Measurements from ENCODE around the gene ADAMTSL3.

Gene ADAMTSL3

GRCh38 chr15:83991163-83991562 lies 337.2 kb downstream of the ADAMTSL3 start:
- Histone ChIP-seq H3K4me3 (ENCODE audit: low read length in 2 of 2) (no peak overlapping the region), H3K9ac (ENCODE audit: low read length in 2 of 2) (no peak overlapping the region), H3K27me3 (ENCODE audit: control insufficient read depth in 1 of 2, insufficient read depth in 2 of 2, low read length in 2 of 2) (no peaks in the 10 kb centered on the region), H3K9me3 (ENCODE audit: control insufficient read depth in 2 of 2, low read length in 2 of 2) (no peaks in the 10 kb centered on the region), H3K4me1 (ENCODE audit: control insufficient read depth, insufficient read depth, low read length) (peaks cover 10% of the 10 kb centered on the region), H3K27ac (ENCODE audit: low read length) (no peak overlapping the region), H3K36me3 (ENCODE audit: control insufficient read depth in 2 of 2, insufficient read depth in 2 of 2, low read length in 2 of 2) (peaks cover 0 to 11% of the 10 kb centered on the region in 2 donors)

- Histone ChIP-seq H3K36me3 (ENCODE audit: control insufficient read depth in 2 of 2, insufficient read depth in 2 of 2, low read length in 2 of 2) (peaks cover 0 to 11% of the 10 kb centered on the region in 2 donors), H3K27ac (ENCODE audit: low read length) (no peak overlapping the region), H3K9me3 (ENCODE audit: control insufficient read depth in 2 of 2, low read length in 2 of 2) (no peaks in the 10 kb centered on the region), H3K4me3 (ENCODE audit: low read length in 2 of 2) (no peak overlapping the region), H3K9ac (ENCODE audit: low read length in 2 of 2) (no peak overlapping the region), H3K4me1 (ENCODE audit: control insufficient read depth, insufficient read depth, low read length) (peaks cover 10% of the 10 kb centered on the region), H3K27me3 (ENCODE audit: control insufficient read depth in 1 of 2, insufficient read depth in 2 of 2, low read length in 2 of 2) (no peaks in the 10 kb centered on the region)
Observed at GRCh38 chr15:83992324-83993031, 338.6 kb downstream of the ADAMTSL3 start.

DNA sequence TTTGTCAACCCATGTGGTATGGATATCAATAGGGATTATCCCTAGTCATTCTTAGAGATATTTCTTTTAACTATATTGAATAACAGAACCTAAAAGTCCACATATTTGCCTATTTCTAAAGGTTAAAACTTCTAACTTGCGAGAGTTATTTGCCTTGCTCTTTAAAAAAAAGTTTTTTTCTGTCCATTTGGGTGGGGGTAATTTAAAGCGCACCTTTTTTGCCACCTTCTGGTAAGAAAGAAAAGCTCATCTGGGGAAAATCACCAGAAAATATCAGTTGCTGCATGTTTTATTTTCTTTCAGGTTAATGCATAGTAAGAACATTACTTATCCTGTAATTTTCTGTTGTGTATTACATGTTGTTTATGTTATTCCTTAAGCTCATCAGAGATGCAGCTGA lies 339.7 kb downstream of the ADAMTSL3 start:
- no peak overlapping the region for H3K4me3 ChIP-seq (ENCODE audit: low read length in 2 of 2)
- no peaks in the 10 kb centered on the region for H3K27me3 ChIP-seq (ENCODE audit: control insufficient read depth in 1 of 2, insufficient read depth in 2 of 2, low read length in 2 of 2)
- H3K36me3 ChIP-seq (ENCODE audit: control insufficient read depth in 2 of 2, insufficient read depth in 2 of 2, low read length in 2 of 2) = peaks cover 0 to 11% of the 10 kb centered on the region in 2 donors
- H3K9me3 ChIP-seq (ENCODE audit: control insufficient read depth in 2 of 2, low read length in 2 of 2) = no peaks in the 10 kb centered on the region
- peaks cover 10% of the 10 kb centered on the region for H3K4me1 ChIP-seq (ENCODE audit: control insufficient read depth, insufficient read depth, low read length)
- H3K9ac ChIP-seq (ENCODE audit: low read length in 2 of 2) = no peak overlapping the region
- no peak overlapping the region for H3K27ac ChIP-seq (ENCODE audit: low read length)

- H3K9ac ChIP-seq (ENCODE audit: low read length in 2 of 2) = no peak overlapping the region
- no peaks in the 10 kb centered on the region for H3K9me3 ChIP-seq (ENCODE audit: control insufficient read depth in 2 of 2, low read length in 2 of 2)
- peaks cover under 1 to 5% of the 10 kb centered on the region in 2 donors for H3K36me3 ChIP-seq (ENCODE audit: control insufficient read depth in 2 of 2, insufficient read depth in 2 of 2, low read length in 2 of 2)
- H3K4me1 ChIP-seq (ENCODE audit: control insufficient read depth, insufficient read depth, low read length) = no peaks in the 10 kb centered on the region
- no peak overlapping the region for H3K4me3 ChIP-seq (ENCODE audit: low read length in 2 of 2)
- H3K27ac ChIP-seq (ENCODE audit: low read length) = no peak overlapping the region
- no peaks in the 10 kb centered on the region for H3K27me3 ChIP-seq (ENCODE audit: control insufficient read depth in 1 of 2, insufficient read depth in 2 of 2, low read length in 2 of 2)
Observed at GRCh38 chr15:83998486-83998885, 344.6 kb downstream of the ADAMTSL3 start.

DNA sequence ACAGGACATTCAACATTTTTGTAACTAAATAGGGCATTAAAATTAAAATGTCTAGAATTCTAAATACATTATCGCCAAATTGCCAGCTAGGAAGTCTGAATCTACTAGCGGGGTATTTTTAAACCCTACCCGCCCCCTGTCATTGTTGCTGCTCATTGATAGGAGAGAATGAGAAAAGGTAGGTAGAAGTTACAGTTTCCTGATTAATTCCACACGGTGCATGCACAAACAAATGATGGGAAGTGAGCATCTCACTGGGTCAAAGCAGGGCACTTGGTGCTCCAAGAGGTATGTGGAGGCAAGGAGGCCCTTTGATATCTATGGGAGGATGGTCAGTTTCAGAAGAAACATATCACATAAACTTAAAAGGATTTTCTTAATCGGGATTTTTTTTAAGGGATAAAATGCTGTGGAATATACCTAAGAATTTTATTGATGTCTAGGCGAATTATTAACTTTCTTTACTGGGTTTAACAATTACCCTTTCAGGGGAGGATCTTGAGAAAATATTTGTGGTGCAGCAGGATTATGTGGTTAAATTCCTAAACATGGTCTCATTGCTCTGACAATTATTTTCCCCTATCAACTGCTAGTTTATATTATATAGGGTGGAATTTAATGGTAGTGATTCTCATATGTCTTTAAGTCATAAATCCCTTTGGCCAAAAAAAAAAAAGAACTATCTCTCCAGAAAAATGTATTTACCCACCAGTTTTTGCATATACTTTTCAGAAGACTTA lies 345.6 kb downstream of the ADAMTSL3 start:
- H3K9ac ChIP-seq (ENCODE audit: low read length in 2 of 2) = no peak overlapping the region
- H3K27ac ChIP-seq (ENCODE audit: low read length) = no peak overlapping the region
- no peaks in the 10 kb centered on the region for H3K9me3 ChIP-seq (ENCODE audit: control insufficient read depth in 2 of 2, low read length in 2 of 2)
- no peak overlapping the region for H3K4me3 ChIP-seq (ENCODE audit: low read length in 2 of 2)
- H3K4me1 ChIP-seq (ENCODE audit: control insufficient read depth, insufficient read depth, low read length) = no peaks in the 10 kb centered on the region
- no peaks in the 10 kb centered on the region for H3K27me3 ChIP-seq (ENCODE audit: control insufficient read depth in 1 of 2, insufficient read depth in 2 of 2, low read length in 2 of 2)
- H3K36me3 ChIP-seq (ENCODE audit: control insufficient read depth in 2 of 2, insufficient read depth in 2 of 2, low read length in 2 of 2) = peaks cover 2 to 5% of the 10 kb centered on the region in 2 donors

- Histone ChIP-seq H3K9me3 (ENCODE audit: control insufficient read depth in 2 of 2, low read length in 2 of 2) (no peaks in the 10 kb centered on the region), H3K27ac (ENCODE audit: low read length) (no peak overlapping the region), H3K9ac (ENCODE audit: low read length in 2 of 2) (no peak overlapping the region), H3K36me3 (ENCODE audit: control insufficient read depth in 2 of 2, insufficient read depth in 2 of 2, low read length in 2 of 2) (peaks cover 2% of the 10 kb centered on the region in 2 donors), H3K4me3 (ENCODE audit: low read length in 2 of 2) (no peak overlapping the region), H3K27me3 (ENCODE audit: control insufficient read depth in 1 of 2, insufficient read depth in 2 of 2, low read length in 2 of 2) (no peaks in the 10 kb centered on the region), H3K4me1 (ENCODE audit: control insufficient read depth, insufficient read depth, low read length) (no peaks in the 10 kb centered on the region)
Observed at GRCh38 chr15:84001037-84001436, 347.1 kb downstream of the ADAMTSL3 start.

GRCh38 chr15:84001655-84002054 lies 347.7 kb downstream of the ADAMTSL3 start:
- no peak overlapping the region for H3K27ac ChIP-seq (ENCODE audit: low read length)
- H3K4me1 ChIP-seq (ENCODE audit: control insufficient read depth, insufficient read depth, low read length) = no peaks in the 10 kb centered on the region
- H3K4me3 ChIP-seq (ENCODE audit: low read length in 2 of 2) = no peak overlapping the region
- no peak overlapping the region for H3K9ac ChIP-seq (ENCODE audit: low read length in 2 of 2)
- H3K27me3 ChIP-seq (ENCODE audit: control insufficient read depth in 1 of 2, insufficient read depth in 2 of 2, low read length in 2 of 2) = no peaks in the 10 kb centered on the region
- peaks cover 2% of the 10 kb centered on the region in 2 donors for H3K36me3 ChIP-seq (ENCODE audit: control insufficient read depth in 2 of 2, insufficient read depth in 2 of 2, low read length in 2 of 2)
- no peaks in the 10 kb centered on the region for H3K9me3 ChIP-seq (ENCODE audit: control insufficient read depth in 2 of 2, low read length in 2 of 2)

DNA sequence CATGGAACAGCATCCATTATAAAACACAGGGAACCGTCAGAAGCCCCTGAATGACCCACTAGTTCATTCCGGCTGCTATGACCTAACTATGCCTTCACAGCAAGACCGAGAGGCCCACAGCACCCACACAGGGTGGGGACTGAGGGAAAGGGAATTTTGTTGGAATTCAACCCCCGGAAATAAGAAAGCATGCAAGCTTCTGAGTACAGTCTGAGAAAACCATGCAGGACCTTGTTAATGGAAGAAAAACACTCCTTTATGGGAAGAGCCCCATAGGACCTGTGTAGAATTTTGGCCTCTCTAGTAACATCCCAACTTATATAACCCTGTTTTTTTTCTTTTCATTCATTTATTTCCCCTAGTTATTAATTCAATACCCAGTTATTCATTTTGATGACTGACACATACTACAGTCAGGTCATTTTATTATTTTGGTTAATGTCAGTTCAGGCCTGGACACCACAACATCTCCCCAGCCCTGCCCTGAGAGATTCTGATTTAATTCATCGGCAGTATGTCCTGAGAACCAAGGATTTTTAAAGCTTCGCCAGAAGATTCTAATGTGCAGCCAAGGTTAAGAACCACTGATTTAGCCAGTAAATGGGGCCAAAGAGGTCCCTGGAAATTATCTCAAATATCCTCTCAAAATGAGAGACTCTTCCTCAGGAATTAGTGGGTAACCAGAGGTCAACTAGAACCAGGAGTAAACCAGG lies 350.0 kb downstream of the ADAMTSL3 start:
- Histone ChIP-seq H3K27me3 (ENCODE audit: control insufficient read depth in 1 of 2, insufficient read depth in 2 of 2, low read length in 2 of 2) (no peaks in the 10 kb centered on the region), H3K36me3 (ENCODE audit: control insufficient read depth in 2 of 2, insufficient read depth in 2 of 2, low read length in 2 of 2) (peaks cover 2% of the 10 kb centered on the region in 2 donors), H3K9ac (ENCODE audit: low read length in 2 of 2) (no peak overlapping the region), H3K4me3 (ENCODE audit: low read length in 2 of 2) (no peak overlapping the region), H3K4me1 (ENCODE audit: control insufficient read depth, insufficient read depth, low read length) (no peaks in the 10 kb centered on the region), H3K27ac (ENCODE audit: low read length) (no peak overlapping the region), H3K9me3 (ENCODE audit: control insufficient read depth in 2 of 2, low read length in 2 of 2) (no peaks in the 10 kb centered on the region)

- Histone ChIP-seq H3K9me3 (ENCODE audit: control insufficient read depth in 2 of 2, low read length in 2 of 2) (no peaks in the 10 kb centered on the region), H3K4me3 (ENCODE audit: low read length in 2 of 2) (no peak overlapping the region), H3K27ac (ENCODE audit: low read length) (no peak overlapping the region), H3K27me3 (ENCODE audit: control insufficient read depth in 1 of 2, insufficient read depth in 2 of 2, low read length in 2 of 2) (no peaks in the 10 kb centered on the region), H3K36me3 (ENCODE audit: control insufficient read depth in 2 of 2, insufficient read depth in 2 of 2, low read length in 2 of 2) (peaks cover 2% of the 10 kb centered on the region in 2 donors), H3K4me1 (ENCODE audit: control insufficient read depth, insufficient read depth, low read length) (no peaks in the 10 kb centered on the region), H3K9ac (ENCODE audit: low read length in 2 of 2) (no peak overlapping the region)
Observed at GRCh38 chr15:84006421-84006820, 352.5 kb downstream of the ADAMTSL3 start.

- peaks cover 0 to 3% of the 10 kb centered on the region in 2 donors for H3K9me3 ChIP-seq (ENCODE audit: control insufficient read depth in 2 of 2, low read length in 2 of 2)
Observed at GRCh38 chr15:84009616-84010015, 355.7 kb downstream of the ADAMTSL3 start.

More at GRCh38 chr15:84009616-84010015, 355.7 kb downstream of the ADAMTSL3 start:
- Histone ChIP-seq H3K27me3 (ENCODE audit: control insufficient read depth in 1 of 2, insufficient read depth in 2 of 2, low read length in 2 of 2) (no peaks in the 10 kb centered on the region), H3K27ac (ENCODE audit: low read length) (no peak overlapping the region), H3K4me3 (ENCODE audit: low read length in 2 of 2) (no peak overlapping the region), H3K36me3 (ENCODE audit: control insufficient read depth in 2 of 2, insufficient read depth in 2 of 2, low read length in 2 of 2) (peaks cover 0 to 12% of the 10 kb centered on the region in 2 donors), H3K9ac (ENCODE audit: low read length in 2 of 2) (no peak overlapping the region), H3K4me1 (ENCODE audit: control insufficient read depth, insufficient read depth, low read length) (no peaks in the 10 kb centered on the region)

Data from stomach smooth muscle (tissue), 2 donors.